Astrocyte (in vitro differentiated cells and primary cell): ENCODE data around the gene ZFAND6. TPM values are rescaled to one million over a fixed set of nuclear protein-coding genes. Genes with fewer than 3 reads are reported as not detected.

Source experiments
- DNase-seq: peaks from one replicate; pipeline ENCODE4 v3.0.0-alpha.2; 2010; ENCODE audit warnings: low read depth
- FAIRE-seq: peaks from 2 replicates; lab custom pipeline; 2011; peaks lifted over from hg19 to GRCh38; lab: Jason Lieb, UNC
- H2AFZ ChIP-seq: 2 replicates; pipeline ENCODE4 v1.6.0; 2012; ENCODE audit warnings: low read depth, low read length, inconsistent platforms
- H3K27ac ChIP-seq: 2 replicates; pipeline ENCODE4 v1.5.1; 2011; ENCODE audit warnings: low read depth, low read length, inconsistent platforms
- H3K27me3 ChIP-seq: 2 replicates; pipeline ENCODE4 v1.6.0; 2011; ENCODE audit warnings: low read length, inconsistent platforms; ENCODE audit not compliant: insufficient read depth
- H3K36me3 ChIP-seq: 2 replicates; pipeline ENCODE4 v1.5.1; 2011; ENCODE audit warnings: low read length, inconsistent platforms; ENCODE audit not compliant: insufficient read depth
- H3K4me1 ChIP-seq: 2 replicates; pipeline ENCODE4 v1.5.1; 2011; ENCODE audit warnings: low read length, inconsistent platforms; ENCODE audit not compliant: insufficient read depth
- H3K4me2 ChIP-seq: 2 replicates; pipeline ENCODE4 v1.6.0; 2012; ENCODE audit warnings: low read length, inconsistent platforms
- H3K4me3 ChIP-seq: 2 replicates; pipeline ENCODE4 v1.5.1; 2011; ENCODE audit warnings: low read depth, mild to moderate bottlenecking, low read length, inconsistent platforms; ENCODE audit not compliant: insufficient read depth
- H3K79me2 ChIP-seq: 2 replicates; pipeline ENCODE4 v1.6.0; 2012; ENCODE audit warnings: mild to moderate bottlenecking, low read length, inconsistent platforms; ENCODE audit not compliant: insufficient read depth
- H3K9ac ChIP-seq: 2 replicates; pipeline ENCODE4 v1.6.0; 2012; ENCODE audit warnings: mild to moderate bottlenecking, low read length, inconsistent platforms
- H3K9me3 ChIP-seq: 2 replicates; pipeline ENCODE4 v1.5.1; 2012; ENCODE audit warnings: low read depth, mild to moderate bottlenecking, low read length, inconsistent platforms; ENCODE audit not compliant: insufficient read depth
- H4K20me1 ChIP-seq: 2 replicates; pipeline ENCODE4 v1.6.0; 2012; ENCODE audit warnings: low read length, inconsistent platforms; ENCODE audit not compliant: insufficient read depth
- H3K27ac Mint-ChIP-seq: one replicate; pipeline ENCODE4 v1.8.0; 2021; ENCODE audit warnings: mild to moderate bottlenecking, mixed read lengths; ENCODE audit not compliant: unreplicated experiment
- H3K27me3 Mint-ChIP-seq: one replicate; pipeline ENCODE4 v1.8.0; 2021; ENCODE audit warnings: low read depth, mixed read lengths; ENCODE audit not compliant: unreplicated experiment
- H3K36me3 Mint-ChIP-seq: one replicate; pipeline ENCODE4 v1.8.0; 2021; ENCODE audit warnings: low read depth, mixed read lengths; ENCODE audit not compliant: unreplicated experiment
- H3K4me1 Mint-ChIP-seq: one replicate; pipeline ENCODE4 v1.8.0; 2021; ENCODE audit warnings: low read depth, mixed read lengths; ENCODE audit not compliant: unreplicated experiment
- H3K4me3 Mint-ChIP-seq: one replicate; pipeline ENCODE4 v1.8.0; 2021; ENCODE audit warnings: mild to moderate bottlenecking, moderate library complexity, mixed read lengths; ENCODE audit not compliant: unreplicated experiment
- H3K9me3 Mint-ChIP-seq: one replicate; pipeline ENCODE4 v1.8.0; 2021; ENCODE audit warnings: mild to moderate bottlenecking, mixed read lengths; ENCODE audit not compliant: unreplicated experiment
- CTCF ChIP-seq: IDR thresholded peaks from 2 replicates; pipeline ENCODE4 v1.5.1; 2011; ENCODE audit warnings: low read depth, mild to moderate bottlenecking, inconsistent platforms, low read length, moderate library complexity; ENCODE audit not compliant: insufficient read depth
- EZH2 ChIP-seq: IDR thresholded peaks from 2 replicates; pipeline ENCODE4 v1.6.1; 2012; ENCODE audit warnings: mild to moderate bottlenecking, low read length, inconsistent platforms; ENCODE audit not compliant: insufficient read depth
- total RNA-seq: library from RNA; stranded (reverse); gene quantifications from 2 replicates; pipeline ENCODE4 v1.2.1, GENCODE V29; 2021

ZFAND6 gene
- total RNA-seq, 1 donor from 2014 or later: 70.0 TPM

- Histone ChIP-seq H3K9ac (no peak overlapping the region), H3K27ac (no peak overlapping the region), H3K79me2 (peaks cover 4% of the 10 kb centered on the region), H3K9me3 (no peaks in the 10 kb centered on the region), H2AFZ (no peak overlapping the region), H3K4me2 (no peak overlapping the region), H3K36me3 (no peaks in the 10 kb centered on the region), H3K4me1 (peaks cover 22% of the 10 kb centered on the region), H3K4me3 (no peak overlapping the region), H3K27me3 (no peaks in the 10 kb centered on the region), H4K20me1 (no peaks in the 10 kb centered on the region)
- Mint-ChIP-seq H3K27me3 (peaks cover 2% of the 10 kb centered on the region), H3K9me3 (no peaks in the 10 kb centered on the region), H3K4me1 (peaks cover 36% of the 10 kb centered on the region), H3K36me3 (peaks cover 17% of the 10 kb centered on the region), H3K27ac (no peak overlapping the region), H3K4me3 (no peak overlapping the region)
- TF ChIP-seq CTCF (no peak), EZH2 (no peak)
- DNase-seq (no peak), FAIRE-seq (no peak)
These were observed 96.8 kb downstream of the ZFAND6 start for GRCh38 chr15:80156176-80156720.

GRCh38 chr15:80157215-80157614 lies 97.7 kb downstream of the ZFAND6 start:
- Histone ChIP-seq H2AFZ (no peak overlapping the region), H3K4me3 (no peak overlapping the region), H3K4me2 (no peak overlapping the region), H4K20me1 (no peaks in the 10 kb centered on the region), H3K27ac (no peak overlapping the region), H3K4me1 (peaks cover 22% of the 10 kb centered on the region), H3K79me2 (peaks cover 4% of the 10 kb centered on the region), H3K36me3 (no peaks in the 10 kb centered on the region), H3K9ac (no peak overlapping the region), H3K27me3 (no peaks in the 10 kb centered on the region), H3K9me3 (no peaks in the 10 kb centered on the region)
- FAIRE-seq (no peak), DNase-seq (no peak)
- no peak overlapping the region for H3K27ac Mint-ChIP-seq
- H3K36me3 Mint-ChIP-seq: peaks cover 25% of the 10 kb centered on the region
- H3K4me1 Mint-ChIP-seq: peaks cover 42% of the 10 kb centered on the region
- no peak overlapping the region for H3K4me3 Mint-ChIP-seq
- TF ChIP-seq CTCF: no peak
- no peak for TF ChIP-seq EZH2
- no peaks in the 10 kb centered on the region for H3K9me3 Mint-ChIP-seq
- no peaks in the 10 kb centered on the region for H3K27me3 Mint-ChIP-seq

GRCh38 chr15:80159301-80159700 lies 99.8 kb downstream of the ZFAND6 start:
- Histone ChIP-seq H3K9ac (no peak overlapping the region), H3K27me3 (no peaks in the 10 kb centered on the region), H3K9me3 (no peaks in the 10 kb centered on the region), H3K4me3 (no peak overlapping the region), H3K79me2 (no peaks in the 10 kb centered on the region), H3K27ac (no peak overlapping the region), H3K4me1 (peaks cover 11% of the 10 kb centered on the region), H3K36me3 (no peaks in the 10 kb centered on the region), H4K20me1 (no peaks in the 10 kb centered on the region), H3K4me2 (no peak overlapping the region), H2AFZ (no peak overlapping the region)
- TF ChIP-seq EZH2 (no peak), CTCF (no peak)
- peaks cover 37% of the 10 kb centered on the region for H3K36me3 Mint-ChIP-seq
- no peaks in the 10 kb centered on the region for H3K27me3 Mint-ChIP-seq
- H3K27ac Mint-ChIP-seq: no peak overlapping the region
- no peak for DNase-seq
- FAIRE-seq: no peak
- peaks cover 31% of the 10 kb centered on the region for H3K4me1 Mint-ChIP-seq
- no peaks in the 10 kb centered on the region for H3K9me3 Mint-ChIP-seq
- H3K4me3 Mint-ChIP-seq: no peak overlapping the region
